Prostate gland (tissue), 2 donors: ENCODE measurements around the gene MATR3.

Experiments
- POLR2A ChIP-seq: fragments of 450-650 bp; IDR thresholded peaks from one replicate; pipeline ENCODE4 v1.6.1; 2016; ENCODE audit warnings: antibody characterized with exemption, mild to moderate bottlenecking
- TF ChIP-seq, protein P1 (sequence below), 4 experiments: fragments of 200-600 bp in 2 of 4; fragments of 450-650 bp in 2 of 4; sonication (generic) in 2 of 4; IDR thresholded peaks; 1 replicate in 3 of 4; 2 replicates in 1 of 4; pipeline ENCODE4 v1.5.1; 2016 to 2019; ENCODE audit warnings: antibody characterized with exemption in 4 of 4, mild to moderate bottlenecking in 2 of 4, moderate library complexity in 2 of 4

DNA sequence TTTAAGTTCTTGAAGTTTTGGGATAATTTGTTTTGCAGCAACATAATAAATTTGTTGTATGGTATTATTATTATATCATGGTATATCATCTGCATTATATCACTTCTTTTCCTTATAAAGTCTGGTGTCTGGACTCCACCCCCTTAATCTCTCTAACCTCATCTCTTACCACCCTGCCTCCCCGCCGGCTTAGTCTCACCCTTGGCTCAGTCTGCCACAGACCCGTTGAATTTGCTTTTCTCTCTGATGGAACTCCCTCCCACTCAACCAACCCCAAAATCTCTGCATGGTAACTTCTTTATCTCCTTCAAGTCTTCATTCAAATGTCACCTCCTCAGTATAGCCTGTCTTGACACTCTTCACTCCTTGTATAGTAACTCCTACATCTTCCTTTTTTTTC is 29.6 kb upstream of the MATR3 start:
- no peak for TF ChIP-seq POLR2A
- TF ChIP-seq, protein P1, sequence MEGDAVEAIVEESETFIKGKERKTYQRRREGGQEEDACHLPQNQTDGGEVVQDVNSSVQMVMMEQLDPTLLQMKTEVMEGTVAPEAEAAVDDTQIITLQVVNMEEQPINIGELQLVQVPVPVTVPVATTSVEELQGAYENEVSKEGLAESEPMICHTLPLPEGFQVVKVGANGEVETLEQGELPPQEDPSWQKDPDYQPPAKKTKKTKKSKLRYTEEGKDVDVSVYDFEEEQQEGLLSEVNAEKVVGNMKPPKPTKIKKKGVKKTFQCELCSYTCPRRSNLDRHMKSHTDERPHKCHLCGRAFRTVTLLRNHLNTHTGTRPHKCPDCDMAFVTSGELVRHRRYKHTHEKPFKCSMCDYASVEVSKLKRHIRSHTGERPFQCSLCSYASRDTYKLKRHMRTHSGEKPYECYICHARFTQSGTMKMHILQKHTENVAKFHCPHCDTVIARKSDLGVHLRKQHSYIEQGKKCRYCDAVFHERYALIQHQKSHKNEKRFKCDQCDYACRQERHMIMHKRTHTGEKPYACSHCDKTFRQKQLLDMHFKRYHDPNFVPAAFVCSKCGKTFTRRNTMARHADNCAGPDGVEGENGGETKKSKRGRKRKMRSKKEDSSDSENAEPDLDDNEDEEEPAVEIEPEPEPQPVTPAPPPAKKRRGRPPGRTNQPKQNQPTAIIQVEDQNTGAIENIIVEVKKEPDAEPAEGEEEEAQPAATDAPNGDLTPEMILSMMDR (IDR thresholded peaks at IDR 0.05), result no peak
